Activated CD8-positive, alpha-beta memory T cell treated with anti-CD3 and anti-CD28 coated beads, Interleukin-2, amount 10 ng/mL, durations not matched to agents 7 days and 5 days (primary cell): ENCODE measurements around the gene PPP2R3B. TPM values are rescaled to one million over a fixed set of nuclear protein-coding genes. Genes with fewer than 3 reads are reported as not detected.

ENCODE experiments used
- ATAC-seq: fragments of 150-1000 bp; cut with Tn5 transposase; one replicate; pipeline ENCODE4 v1.10.0; 2021; ENCODE audit warnings: moderate library complexity
- CTCF ChIA-PET: fragments of 350-600 bp; sonication (Branson Sonifier 250); formaldehyde crosslinking; loops from one replicate; lab custom pipeline; 2021; ENCODE audit warnings: antibody characterized with exemption; lab: Charles Lee
- DNase-seq: peaks from one replicate; pipeline ENCODE4 v3.0.0-alpha.2; 2020
- H3K27ac Mint-ChIP-seq: one replicate; pipeline ENCODE4 v1.8.0; 2021; ENCODE audit warnings: mild to moderate bottlenecking, mixed read lengths
- H3K27me3 Mint-ChIP-seq: one replicate; pipeline ENCODE4 v1.8.0; 2021; ENCODE audit warnings: mixed read lengths
- H3K36me3 Mint-ChIP-seq: one replicate; pipeline ENCODE4 v1.8.0; 2021; ENCODE audit warnings: mild to moderate bottlenecking, mixed read lengths
- H3K4me1 Mint-ChIP-seq: one replicate; pipeline ENCODE4 v1.8.0; 2021; ENCODE audit warnings: mixed read lengths
- H3K4me3 Mint-ChIP-seq: one replicate; pipeline ENCODE4 v1.8.0; 2021; ENCODE audit warnings: mild to moderate bottlenecking, moderate library complexity, mixed read lengths
- H3K9me3 Mint-ChIP-seq: one replicate; pipeline ENCODE4 v1.8.0; 2022; ENCODE audit warnings: low read depth, mixed read lengths
- total RNA-seq, 2 experiments: library from RNA; stranded (reverse); gene quantifications; one replicate each; pipeline ENCODE4 v1.2.3, GENCODE V29; 2021

The PPP2R3B gene
- total RNA-seq, 2 experiments from 2014 or later = 31.7 to 45.8 TPM

- Mint-ChIP-seq H3K36me3 (no peaks in the 10 kb centered on the region), H3K4me3 (no peak overlapping the region), H3K27ac (no peak overlapping the region), H3K4me1 (peaks cover 15% of the 10 kb centered on the region), H3K27me3 (peaks cover 45% of the 10 kb centered on the region), H3K9me3 (no peaks in the 10 kb centered on the region)
- CTCF ChIA-PET = no interaction called here
- DNase-seq (no peak), ATAC-seq (no peak)
Measured at GRCh38 chrX:370963-371745, 15.6 kb downstream of the PPP2R3B start.

DNA sequence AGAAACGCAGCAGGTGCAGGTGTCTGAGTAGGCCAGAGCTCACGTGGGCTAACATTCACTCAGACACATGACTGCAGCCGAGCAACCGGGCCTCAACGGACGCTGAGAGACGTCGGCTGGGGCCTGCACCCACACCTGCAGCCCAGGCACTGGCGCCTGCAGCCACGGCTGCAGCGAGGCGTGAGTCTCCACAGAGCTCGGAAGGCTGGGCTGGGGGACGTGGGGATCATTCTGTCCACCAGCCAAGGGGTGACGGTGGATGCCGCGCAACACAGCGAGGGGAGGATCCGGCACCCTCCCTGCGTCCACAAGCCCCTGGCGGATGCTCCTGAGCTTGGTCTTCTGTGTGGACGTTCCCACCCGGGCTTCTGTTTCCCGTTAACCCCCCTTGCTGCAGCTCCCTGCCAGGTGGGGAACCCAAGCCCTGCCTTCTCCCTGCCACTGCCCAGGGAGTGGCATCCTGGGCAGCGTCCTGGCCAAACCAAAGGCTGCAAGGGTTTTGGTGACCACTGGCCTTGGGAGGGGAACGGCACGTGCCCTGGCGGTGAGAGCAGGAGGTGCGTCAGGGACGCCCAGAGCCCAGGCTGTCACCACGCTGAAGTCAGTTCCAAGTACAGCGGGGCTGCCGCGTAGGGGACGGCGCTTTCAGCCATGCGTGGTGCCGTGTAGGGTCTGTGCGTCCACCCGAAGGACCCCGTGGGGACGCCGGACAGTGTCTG lies 16.3 kb downstream of the PPP2R3B start:
- H3K4me3 Mint-ChIP-seq = no peak overlapping the region
- no peak for ATAC-seq
- no peaks in the 10 kb centered on the region for H3K9me3 Mint-ChIP-seq
- H3K27ac Mint-ChIP-seq = no peak overlapping the region
- H3K36me3 Mint-ChIP-seq = no peaks in the 10 kb centered on the region
- CTCF ChIA-PET = no interaction called here
- peaks cover 13% of the 10 kb centered on the region for H3K4me1 Mint-ChIP-seq
- DNase-seq = no peak
- peaks cover 40% of the 10 kb centered on the region for H3K27me3 Mint-ChIP-seq

- CTCF ChIA-PET = no interaction called here
- Mint-ChIP-seq H3K27ac (no peak overlapping the region), H3K4me1 (peaks cover 8% of the 10 kb centered on the region), H3K9me3 (no peaks in the 10 kb centered on the region), H3K36me3 (no peaks in the 10 kb centered on the region), H3K27me3 (peaks cover 33% of the 10 kb centered on the region), H3K4me3 (no peak overlapping the region)
- ATAC-seq (no peak), DNase-seq (no peak)
Measured at GRCh38 chrX:369563-370101, 17.1 kb downstream of the PPP2R3B start.

DNA sequence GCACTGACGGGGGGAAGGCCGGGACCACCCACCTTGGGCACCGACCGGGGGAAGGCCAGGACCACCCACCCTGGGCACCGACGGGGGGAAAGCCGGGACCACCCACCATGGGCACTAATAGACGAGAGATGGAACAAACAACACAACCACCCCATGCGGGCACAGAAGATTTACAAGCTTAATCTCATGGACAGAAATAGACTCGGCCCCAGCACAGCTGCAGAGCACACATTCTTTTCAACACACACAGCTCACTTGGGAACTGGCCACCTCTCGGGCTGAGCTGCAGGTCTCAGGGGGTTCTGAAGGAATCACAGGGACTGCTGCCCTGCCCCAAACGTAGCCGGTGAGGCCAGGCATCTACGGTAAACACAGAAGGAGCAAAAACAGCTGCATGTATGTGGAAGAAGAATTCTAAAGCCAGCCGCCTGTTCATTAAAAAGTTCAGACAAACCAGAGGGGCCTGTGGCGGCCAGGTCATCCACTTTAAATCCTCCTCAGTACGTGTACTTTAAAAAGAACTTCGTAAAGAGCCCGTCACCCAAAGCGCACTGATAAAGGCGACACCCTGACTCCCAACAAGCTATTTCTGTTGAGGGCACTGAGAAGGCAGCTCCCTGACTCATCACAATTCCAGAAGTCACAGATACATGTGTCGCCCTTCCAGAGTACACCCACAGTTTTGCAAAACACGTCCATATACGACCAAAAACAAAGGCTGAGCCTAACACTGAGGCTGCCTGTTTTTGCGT lies 17.7 kb downstream of the PPP2R3B start:
- H3K36me3 Mint-ChIP-seq = no peaks in the 10 kb centered on the region
- peaks cover 4% of the 10 kb centered on the region for H3K4me1 Mint-ChIP-seq
- CTCF ChIA-PET = no interaction called here
- DNase-seq (no peak), ATAC-seq (no peak)
- H3K27me3 Mint-ChIP-seq = peaks cover 27% of the 10 kb centered on the region
- H3K4me3 Mint-ChIP-seq = no peak overlapping the region
- no peak overlapping the region for H3K27ac Mint-ChIP-seq
- no peaks in the 10 kb centered on the region for H3K9me3 Mint-ChIP-seq

DNA sequence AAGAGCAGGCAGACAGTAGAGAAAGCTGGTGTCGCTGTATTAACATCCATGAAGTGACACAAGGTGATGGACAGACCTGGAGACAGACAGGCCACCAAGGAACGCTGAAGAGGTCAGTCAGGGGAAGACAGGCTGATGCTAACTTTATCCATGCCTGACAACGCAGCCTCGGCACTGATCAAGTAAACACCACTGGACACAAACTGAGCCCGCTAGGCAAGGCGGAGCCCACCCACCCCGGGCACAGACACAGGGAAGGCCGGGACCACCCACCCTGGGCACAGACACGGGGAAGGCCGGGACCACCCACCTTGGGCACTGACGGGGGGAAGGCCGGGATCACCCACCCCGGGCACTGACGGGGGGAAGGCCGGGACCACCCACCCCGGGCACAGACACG lies 18.8 kb downstream of the PPP2R3B start:
- DNase-seq (no peak), ATAC-seq (no peak)
- Mint-ChIP-seq H3K27me3 (peaks cover 23% of the 10 kb centered on the region), H3K27ac (no peak overlapping the region), H3K36me3 (peaks cover 7% of the 10 kb centered on the region), H3K4me1 (peaks cover 4% of the 10 kb centered on the region), H3K9me3 (peaks cover 5% of the 10 kb centered on the region), H3K4me3 (no peak overlapping the region)
- CTCF ChIA-PET = no interaction called here

- CTCF ChIA-PET = no interaction called here
- ATAC-seq (no peak), DNase-seq (no peak)
- peaks cover 4% of the 10 kb centered on the region for H3K4me1 Mint-ChIP-seq
- peaks cover 7% of the 10 kb centered on the region for H3K36me3 Mint-ChIP-seq
- peaks cover 19% of the 10 kb centered on the region for H3K27me3 Mint-ChIP-seq
- no peak overlapping the region for H3K4me3 Mint-ChIP-seq
- H3K27ac Mint-ChIP-seq = no peak overlapping the region
- peaks cover 6% of the 10 kb centered on the region for H3K9me3 Mint-ChIP-seq
Measured at GRCh38 chrX:367349-367748, 19.4 kb downstream of the PPP2R3B start.

DNA sequence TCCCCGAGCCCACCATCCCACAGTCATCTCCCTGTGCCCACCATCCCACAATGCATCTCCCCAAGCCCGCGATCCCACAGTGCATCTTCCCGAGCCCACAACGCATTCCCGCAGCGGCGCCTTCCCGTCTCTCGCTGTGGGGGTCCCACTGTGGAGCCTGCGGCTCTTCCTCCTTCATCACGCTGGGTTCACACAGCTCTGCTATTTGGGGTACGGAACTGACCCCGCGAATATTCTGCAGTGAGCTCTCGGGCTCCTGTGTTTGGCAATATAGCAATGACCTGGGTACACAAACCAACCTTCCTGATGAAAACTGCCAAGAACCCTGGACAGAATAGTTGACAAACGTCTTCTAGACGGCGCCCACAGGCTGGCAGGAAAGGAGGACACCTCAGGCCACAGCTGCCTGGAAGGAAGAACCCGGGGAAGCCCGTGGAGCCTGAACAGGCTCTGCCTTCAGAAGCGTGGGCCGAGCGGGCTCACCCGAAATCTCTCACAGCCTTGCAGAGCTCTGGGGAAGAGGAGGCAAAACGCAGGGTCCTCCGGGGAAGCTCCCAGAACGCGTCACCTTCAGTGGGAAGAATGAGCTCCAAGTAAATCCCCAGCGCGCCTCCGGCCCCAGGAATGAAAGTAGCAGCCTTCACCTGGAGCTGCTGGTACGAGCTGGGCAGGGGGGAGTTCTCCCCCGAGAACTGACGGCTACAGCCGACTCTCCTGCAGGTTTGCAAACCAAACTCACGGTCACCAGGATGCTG lies 22.9 kb downstream of the PPP2R3B start:
- CTCF ChIA-PET = no interaction called here
- H3K4me3 Mint-ChIP-seq = no peak overlapping the region
- no peak for DNase-seq
- H3K27me3 Mint-ChIP-seq = no peaks in the 10 kb centered on the region
- no peak overlapping the region for H3K27ac Mint-ChIP-seq
- H3K9me3 Mint-ChIP-seq = peaks cover 21% of the 10 kb centered on the region
- ATAC-seq = no peak
- H3K36me3 Mint-ChIP-seq = peaks cover 36% of the 10 kb centered on the region
- no peaks in the 10 kb centered on the region for H3K4me1 Mint-ChIP-seq

DNA sequence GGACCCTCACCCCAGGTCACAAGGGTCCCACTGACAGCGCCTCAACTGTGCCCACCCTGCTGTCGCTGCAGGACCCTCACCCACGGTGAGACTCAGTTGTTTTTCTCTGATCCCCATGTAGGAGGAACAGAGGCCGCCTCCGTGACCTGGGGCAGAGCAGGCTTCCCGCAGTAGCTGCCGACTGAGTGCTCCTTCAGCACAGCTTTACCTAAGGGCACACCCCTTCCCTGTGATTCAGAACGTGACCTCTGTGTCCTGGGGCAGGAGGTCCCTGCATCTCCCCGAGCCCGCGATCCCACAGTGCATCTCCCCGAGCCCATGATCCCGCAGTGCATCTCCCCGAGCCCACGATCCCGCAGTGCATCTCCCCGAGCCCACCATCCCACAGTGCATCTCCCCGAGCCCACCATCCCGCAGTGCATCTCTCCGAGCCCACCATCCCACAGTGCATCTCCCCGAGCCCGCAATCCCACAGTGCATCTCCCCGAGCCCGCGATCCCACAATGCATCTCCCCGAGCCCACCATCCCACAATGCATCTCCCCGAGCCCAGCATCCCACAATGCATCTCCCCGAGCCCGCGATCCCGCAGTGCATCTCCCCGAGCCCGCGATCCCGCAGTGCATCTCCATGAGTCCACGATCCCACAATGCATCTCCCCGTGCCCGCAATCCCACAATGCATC lies 23.6 kb downstream of the PPP2R3B start:
- Mint-ChIP-seq H3K9me3 (peaks cover 21% of the 10 kb centered on the region), H3K4me1 (no peaks in the 10 kb centered on the region), H3K36me3 (peaks cover 39% of the 10 kb centered on the region), H3K27me3 (no peaks in the 10 kb centered on the region), H3K4me3 (no peak overlapping the region), H3K27ac (no peak overlapping the region)
- ATAC-seq = no peak
- no peak for DNase-seq
- CTCF ChIA-PET = no interaction called here

DNA sequence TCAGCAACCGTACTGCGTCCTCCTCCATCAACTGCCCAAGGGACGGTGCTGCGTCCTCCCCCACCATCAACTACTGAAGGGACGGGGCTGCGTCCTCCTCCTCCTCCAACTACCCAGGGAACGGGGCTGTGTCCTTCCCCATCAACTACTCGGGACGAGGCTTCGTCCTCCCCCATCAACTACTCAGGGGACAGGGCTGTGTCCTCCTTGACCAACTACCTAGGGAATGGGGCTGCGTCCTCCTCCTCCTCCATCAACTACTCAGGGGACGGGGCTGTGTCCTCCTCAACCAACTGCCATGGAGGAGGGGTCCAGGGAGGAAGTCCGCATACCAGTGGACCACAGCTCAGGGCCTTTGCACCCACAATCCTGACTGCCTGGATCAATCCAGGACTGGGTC lies 24.4 kb downstream of the PPP2R3B start:
- DNase-seq (no peak), ATAC-seq (no peak)
- Mint-ChIP-seq H3K27ac (no peak overlapping the region), H3K27me3 (no peaks in the 10 kb centered on the region), H3K9me3 (peaks cover 24% of the 10 kb centered on the region), H3K4me1 (peaks cover 6% of the 10 kb centered on the region), H3K4me3 (no peak overlapping the region), H3K36me3 (peaks cover 45% of the 10 kb centered on the region)
- CTCF ChIA-PET = no interaction called here

DNA sequence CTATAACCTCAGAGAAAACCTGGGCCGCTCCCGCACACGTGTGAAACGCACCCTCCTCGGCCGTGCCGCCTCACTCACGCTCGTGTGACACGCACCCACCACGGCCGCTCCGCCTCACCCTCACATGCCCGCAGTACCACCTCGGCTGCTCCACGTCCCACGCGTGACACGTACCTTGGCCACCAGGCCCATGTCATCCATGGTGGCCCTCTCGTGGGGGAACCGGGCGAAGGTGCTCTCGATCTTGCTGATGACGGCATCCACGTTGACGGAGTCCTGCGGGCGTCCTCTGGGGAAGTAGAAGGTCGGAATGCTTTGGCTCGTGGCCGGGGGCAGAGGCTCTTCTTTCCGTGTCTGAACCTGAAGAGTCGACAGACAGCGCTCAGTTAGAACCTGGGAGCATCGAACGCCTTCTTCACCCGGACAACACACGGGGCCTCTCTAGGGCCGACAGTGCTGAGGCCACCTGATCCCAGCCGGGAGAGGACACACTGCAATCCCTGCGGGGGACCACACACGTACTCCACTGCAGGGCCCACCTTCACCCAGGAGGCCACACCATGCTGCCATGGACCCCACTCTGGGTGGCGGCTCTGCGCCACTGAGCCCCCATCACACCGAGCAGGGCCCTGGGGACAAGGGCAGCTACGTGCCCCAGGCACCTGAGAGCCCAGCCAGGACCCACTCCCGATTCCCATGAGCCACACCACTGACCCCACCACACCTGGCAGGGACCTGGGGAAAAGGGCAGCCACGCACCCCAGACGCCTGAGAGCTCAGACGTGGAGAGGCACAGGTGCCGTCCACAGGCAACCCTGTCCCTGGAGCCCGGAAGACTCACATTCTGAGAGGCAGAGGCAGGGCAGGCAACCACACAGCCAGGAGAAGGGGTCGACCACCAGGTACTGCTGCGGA lies 25.2 kb downstream of the PPP2R3B start:
- peaks cover 50% of the 10 kb centered on the region for H3K36me3 Mint-ChIP-seq

DNA sequence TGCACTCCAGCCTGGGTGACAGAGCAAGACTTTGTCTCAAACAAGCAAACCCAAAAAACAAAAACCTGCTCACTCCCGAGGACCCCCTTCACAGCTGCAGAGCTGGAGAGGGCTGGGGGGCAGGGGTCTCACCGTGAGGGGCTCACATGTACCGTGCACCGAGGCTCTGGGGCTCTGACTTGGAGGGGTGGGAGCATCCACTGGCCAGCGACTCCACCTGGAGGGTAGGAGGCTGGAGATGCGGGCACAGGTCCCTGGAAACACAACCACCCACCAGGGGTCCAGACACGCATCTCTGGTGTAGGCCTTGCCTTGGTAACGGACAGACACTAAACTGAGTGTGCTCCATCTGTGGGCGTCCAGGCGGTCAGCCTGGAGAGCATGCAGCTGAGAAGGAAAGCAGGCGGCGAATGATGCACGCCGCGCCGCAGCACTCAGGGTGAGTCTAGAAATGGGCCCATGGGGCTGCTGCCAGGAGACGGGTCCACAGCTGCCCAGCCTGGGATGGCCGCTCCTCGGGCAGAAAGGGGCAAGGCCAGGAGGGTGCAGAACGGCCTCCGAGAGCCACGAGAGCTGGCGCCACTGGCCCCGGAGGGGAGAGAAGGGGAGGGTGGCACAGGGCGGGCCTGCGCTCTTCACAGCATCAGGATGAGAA lies 26.1 kb downstream of the PPP2R3B start:
- ATAC-seq = no peak
- Mint-ChIP-seq H3K36me3 (peaks cover 55% of the 10 kb centered on the region), H3K9me3 (peaks cover 24% of the 10 kb centered on the region), H3K4me1 (peaks cover 19% of the 10 kb centered on the region), H3K27ac (no peak overlapping the region), H3K4me3 (no peak overlapping the region), H3K27me3 (no peaks in the 10 kb centered on the region)
- CTCF ChIA-PET = no interaction called here
- DNase-seq = no peak

More for the DNA sequence above, 25.2 kb downstream of the PPP2R3B start:
- DNase-seq (no peak), ATAC-seq (no peak)
- H3K9me3 Mint-ChIP-seq = peaks cover 24% of the 10 kb centered on the region
- peaks cover 14% of the 10 kb centered on the region for H3K4me1 Mint-ChIP-seq
- no peak overlapping the region for H3K4me3 Mint-ChIP-seq
- CTCF ChIA-PET = no interaction called here
- no peaks in the 10 kb centered on the region for H3K27me3 Mint-ChIP-seq
- no peak overlapping the region for H3K27ac Mint-ChIP-seq
